H1 (cell line): ENCODE measurements around the gene CORO1C. TPM values are rescaled to one million over a fixed set of nuclear protein-coding genes. Genes with fewer than 3 reads are reported as not detected.
A peak's percentile ranks its signal among the peaks of the same experiment; 100 is the strongest.

Source experiments
- ATF2 ChIP-seq: IDR thresholded peaks from 2 replicates; pipeline ENCODE4 v1.6.1; 2012; ENCODE audit warnings: low read length, inconsistent platforms
- BACH1 ChIP-seq: IDR thresholded peaks from 2 replicates; pipeline ENCODE4 v1.6.1; 2012; ENCODE audit warnings: low read length, improper control_type of control experiment
- CTBP2 ChIP-seq: IDR thresholded peaks from 2 replicates; pipeline ENCODE4 v1.7.0; 2011; ENCODE audit warnings: borderline replicate concordance, mild to moderate bottlenecking, moderate library complexity, mixed read lengths, low read length; ENCODE audit not compliant: insufficient read depth, insufficient read length
- EGR1 ChIP-seq: IDR thresholded peaks from 2 replicates; pipeline ENCODE4 v1.6.1; 2011; ENCODE audit warnings: low read depth, low read length, borderline replicate concordance
- GABPA ChIP-seq: IDR thresholded peaks from 2 replicates; pipeline ENCODE4 v1.6.1; 2011; ENCODE audit warnings: mild to moderate bottlenecking, low read length, moderate library complexity, borderline replicate concordance; ENCODE audit not compliant: insufficient read depth
- KDM1A ChIP-seq: fragments of 200-600, 300-600 bp; sonication (generic); IDR thresholded peaks from 2 replicates; pipeline ENCODE4 v1.7.1; 2016; ENCODE audit warnings: mild to moderate bottlenecking, low read length, borderline replicate concordance
- MAX ChIP-seq: IDR thresholded peaks from 2 replicates; pipeline ENCODE4 v1.6.1; 2012; ENCODE audit warnings: inconsistent platforms
- NANOG ChIP-seq: IDR thresholded peaks from 2 replicates; pipeline ENCODE4 v1.6.1; 2011; ENCODE audit warnings: low read length, low read depth, mild to moderate bottlenecking, inconsistent platforms; ENCODE audit not compliant: insufficient read depth, poor library complexity, severe bottlenecking
- POLR2A ChIP-seq, 2 experiments: IDR thresholded peaks; 1 replicate in 1 of 2; 2 replicates in 1 of 2; pipeline ENCODE4 v1.6.1; 2011; ENCODE audit warnings: low read depth in 2 of 2, low read length in 2 of 2, mild to moderate bottlenecking in 2 of 2; ENCODE audit errors: control extremely low read depth in 1 of 2
- POLR2AphosphoS5 ChIP-seq: IDR thresholded peaks from 2 replicates; pipeline ENCODE4 v1.6.1; 2011; ENCODE audit warnings: low read depth, low read length
- SAP30 ChIP-seq: fragments of 300-600 bp; sonication (generic); IDR thresholded peaks from 2 replicates; pipeline ENCODE4 v1.7.1; 2012; ENCODE audit warnings: low read length, moderate library complexity, mild to moderate bottlenecking, inconsistent platforms; ENCODE audit not compliant: insufficient read depth, insufficient replicate concordance
- SIN3A ChIP-seq, 2 experiments: IDR thresholded peaks in 1 of 2; conservative IDR thresholded peaks in 1 of 2; 2 replicates each; pipeline ENCODE4 v1.6.1; 2011 to 2012; ENCODE audit warnings: low read length in 2 of 2, improper control_type of control experiment in 1 of 2, low read depth in 1 of 2, mild to moderate bottlenecking in 1 of 2
- SP4 ChIP-seq: IDR thresholded peaks from 2 replicates; pipeline ENCODE4 v1.6.1; 2012; ENCODE audit warnings: low read length, inconsistent platforms
- SRF ChIP-seq: IDR thresholded peaks from 2 replicates; pipeline ENCODE4 v1.6.1; 2011; ENCODE audit warnings: mild to moderate bottlenecking, low read depth, low read length, moderate library complexity
- SUZ12 ChIP-seq: fragments of 200-600 bp; sonication (generic); IDR thresholded peaks from 2 replicates; pipeline ENCODE4 v1.6.1; 2012; ENCODE audit warnings: mild to moderate bottlenecking, inconsistent platforms, low read length, moderate library complexity, mixed read lengths
- TBP ChIP-seq: IDR thresholded peaks from 2 replicates; pipeline ENCODE4 v1.6.1; 2011; ENCODE audit warnings: low read depth, low read length, improper control_type of control experiment
- TEAD4 ChIP-seq: IDR thresholded peaks from 2 replicates; pipeline ENCODE4 v1.6.1; 2012; ENCODE audit warnings: low read depth, low read length, inconsistent platforms, mixed read lengths
- ZNF274 ChIP-seq: IDR thresholded peaks from 2 replicates; pipeline ENCODE4 v1.7.0; 2012; ENCODE audit warnings: low read length, borderline replicate concordance; ENCODE audit errors: extremely low read depth
- polyA plus RNA-seq, 7 experiments: library from polyadenylated mRNA; depleted of rRNA in 3 of 7; stranded (reverse) in 5 of 7; unstranded in 2 of 7; fragments of >200 nt in 5 of 7; fragments of 200-250 nt in 2 of 7; gene quantifications; 1 replicate in 5 of 7; 2 replicates in 1 of 7; 4 replicates in 1 of 7; pipeline versions ENCODE4 v1.2.1 to v1.2.3, GENCODE V29; 2011 to 2013; ENCODE audit warnings: missing spikeins in 2 of 7, mixed read lengths in 2 of 7
- total RNA-seq: library from RNA; stranded (reverse); fragmentation: NEBNext Ultra II Directional; extraction: Animal tissue kit (Norgen Biotek cat#: 25700); gene quantifications from 2 replicates; pipeline ENCODE4 v1.2.1, GENCODE V29; 2021

The CORO1C gene
- total and polyA plus RNA-seq, 2 of the 8 experiments (the other 6 are each of a cell fraction or from before 2014, with no cell fraction given), result 72.7 to 120 TPM

DNA sequence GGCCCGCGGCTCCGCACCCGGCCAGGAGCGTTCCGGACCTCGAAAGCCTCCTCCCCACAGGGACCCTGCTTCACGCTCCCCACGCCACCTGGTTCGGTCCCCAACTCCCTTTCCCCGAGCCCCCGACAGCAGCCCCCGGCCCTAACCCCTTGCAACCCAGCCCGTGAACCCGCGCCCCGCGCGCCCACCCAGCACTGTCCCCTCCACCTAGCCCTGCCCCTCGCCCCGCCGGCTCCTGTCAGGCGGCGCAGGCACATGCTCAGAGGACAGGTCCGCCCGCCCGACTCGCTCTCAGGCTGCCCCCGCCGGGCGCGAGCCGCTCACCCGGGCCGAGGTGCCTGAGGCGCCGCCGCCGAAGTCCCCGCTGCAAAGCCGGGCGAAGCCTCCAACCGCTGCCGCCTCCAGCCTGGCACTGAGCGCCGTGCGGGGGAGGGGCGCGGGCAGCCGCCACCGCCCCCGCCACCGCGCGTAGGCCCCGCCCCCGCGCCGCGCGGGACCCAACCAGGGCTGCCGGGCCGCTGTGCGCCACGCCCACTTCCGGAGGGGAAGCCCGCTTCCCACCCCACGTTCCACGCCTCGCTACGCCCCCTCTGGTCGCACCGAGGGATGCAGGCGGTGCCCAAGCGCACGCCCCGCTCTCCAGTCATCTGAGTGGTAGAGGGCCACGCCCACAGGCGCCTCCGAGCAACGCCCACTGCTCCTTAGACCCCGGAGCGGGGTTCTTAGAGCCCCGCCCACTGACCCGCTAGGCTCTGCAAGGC, at the start of gene CORO1C (continued):
- no peak; the same call in 1 of the 2 replicates for TF ChIP-seq SUZ12
- no peak for TF ChIP-seq KDM1A
- TF ChIP-seq EGR1, result peak; percentile 99
- TF ChIP-seq SIN3A (conservative IDR thresholded peaks at IDR 0.05 in 1 of 2, IDR thresholded peaks at IDR 0.05 in 1 of 2; ENCODE audit: low read depth in 1 of 2, low read length in 2 of 2), result 0 out of 4 replicates have a peak, but pooled peaks of 1 of the 2 experiments have one; percentile 60
- TF ChIP-seq SP4, result peak; percentile 31; the same call in 1 of the 2 replicates
- TF ChIP-seq MAX, result peak; percentile 74
- peak; percentile 93 for TF ChIP-seq BACH1
- no peak for TF ChIP-seq SRF
- peak; percentile 75 for TF ChIP-seq TEAD4
- TF ChIP-seq SAP30, result no peak
- TF ChIP-seq POLR2AphosphoS5, result peak; percentile 77
- TF ChIP-seq GABPA, result no peak
- TF ChIP-seq CTBP2, result peak; percentile 12
- TF ChIP-seq NANOG, result no peak
- TF ChIP-seq TBP, result peak; percentile 88
- no peak for TF ChIP-seq ZNF274
- peak; percentile 65 to 86 for TF ChIP-seq POLR2A (IDR thresholded peaks at IDR 0.05; ENCODE audit: control extremely low read depth in 1 of 2, low read depth in 2 of 2, low read length in 2 of 2)
- no peak for TF ChIP-seq ATF2
